ENCODE results near the gene SUSD3.

Gene SUSD3

DNA sequence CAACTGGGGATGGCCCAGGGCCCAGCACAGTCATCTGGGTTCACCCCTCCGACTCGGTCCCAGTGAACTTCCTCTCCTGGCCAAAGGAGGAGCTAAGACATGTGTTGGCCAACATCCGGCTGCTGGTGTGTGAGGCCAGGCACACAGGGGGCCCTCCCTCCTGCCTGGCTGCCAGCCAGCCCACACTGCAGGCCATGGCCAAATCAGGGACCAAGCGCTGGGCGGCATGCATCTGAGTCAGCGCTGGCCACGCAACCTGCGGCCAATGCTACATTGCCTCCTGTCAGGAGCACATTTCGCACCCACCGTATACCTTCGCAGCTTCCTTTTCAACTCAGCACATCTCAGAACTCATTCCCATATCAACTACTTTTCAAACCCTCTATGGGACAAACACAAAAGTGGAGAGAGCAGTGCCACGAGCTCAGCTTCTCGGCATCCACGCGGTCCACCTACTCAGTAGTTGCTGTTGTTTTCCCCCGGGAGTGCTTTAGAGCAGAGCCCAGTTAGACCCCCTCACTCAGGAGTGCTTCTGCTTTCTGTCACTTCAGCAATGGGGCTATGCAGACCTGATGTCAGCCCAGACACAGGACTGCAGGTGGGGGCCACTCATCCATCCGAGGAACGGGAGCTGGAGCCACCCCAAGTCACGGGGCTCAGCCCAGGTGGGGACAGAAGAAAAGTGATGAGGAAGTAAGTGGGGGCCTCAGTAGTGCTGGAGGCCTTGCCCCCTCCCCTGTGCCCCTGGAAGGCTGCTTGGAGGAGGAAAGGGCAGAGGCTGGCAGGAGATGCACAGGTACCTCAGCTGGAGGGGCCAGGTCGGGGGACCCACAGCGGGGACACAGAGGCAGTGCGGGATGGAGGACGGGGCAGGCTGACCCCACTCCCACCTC lies 61.7 kb downstream of the SUSD3 start:
- peak; percentile 42 for TF ChIP-seq CTCF (IDR thresholded peaks at IDR 0.05; ENCODE audit: low read depth, low read length)
- H3K4me3 ChIP-seq (ENCODE audit: low read depth, low read length): no peak overlapping the region

GRCh38 chr9:93120846-93121315 lies 62.4 kb downstream of the SUSD3 start:
- no peak for TF ChIP-seq CTCF (IDR thresholded peaks at IDR 0.05; ENCODE audit: low read depth, low read length)
- H3K4me3 ChIP-seq (ENCODE audit: low read depth, low read length): no peak overlapping the region

- no peak overlapping the region for H3K4me3 ChIP-seq (ENCODE audit: low read depth, low read length)
- TF ChIP-seq CTCF (IDR thresholded peaks at IDR 0.05; ENCODE audit: low read depth, low read length): no peak
These were observed 63.1 kb downstream of the SUSD3 start for GRCh38 chr9:93121316-93122241.

GRCh38 chr9:93122721-93123221 lies 64.3 kb downstream of the SUSD3 start:
- no peak overlapping the region for H3K4me3 ChIP-seq (ENCODE audit: low read depth, low read length)
- no peak for TF ChIP-seq CTCF (IDR thresholded peaks at IDR 0.05; ENCODE audit: low read depth, low read length)

DNA sequence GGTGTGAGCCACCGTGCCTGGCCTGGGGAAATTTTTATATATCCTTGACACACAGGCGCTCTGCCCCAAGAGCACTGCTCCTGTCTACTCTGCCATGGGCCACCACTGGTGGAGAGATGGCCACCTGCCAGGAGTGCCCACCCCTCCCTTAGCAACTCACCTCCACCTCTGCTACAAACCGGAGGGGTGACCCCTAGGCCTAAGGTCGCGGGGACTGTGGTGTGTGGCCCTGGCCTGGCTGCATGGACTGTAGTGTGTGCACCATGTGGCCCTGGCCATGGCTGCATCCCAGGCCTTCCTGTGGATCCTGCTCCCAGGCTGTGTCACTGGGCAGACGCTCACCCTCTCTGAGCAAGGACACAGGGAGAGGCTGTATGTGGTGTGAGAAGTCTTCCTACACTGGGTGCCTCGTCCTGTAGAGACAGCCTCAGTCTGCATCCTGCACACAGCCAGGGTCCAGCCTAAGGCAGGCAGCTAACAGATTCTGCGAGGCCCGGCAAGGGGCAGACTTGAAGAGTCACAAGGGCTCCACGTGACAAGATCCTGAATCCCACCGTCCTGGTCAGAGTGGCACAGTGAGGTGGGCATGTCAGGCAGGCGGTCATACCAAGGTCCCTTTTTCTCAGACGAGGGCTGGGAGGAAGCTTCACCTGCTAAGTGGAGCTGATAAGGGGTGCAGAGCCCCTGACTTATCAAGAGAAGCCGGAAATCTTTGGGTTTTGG lies 65.2 kb downstream of the SUSD3 start:
- no peak for TF ChIP-seq CTCF (IDR thresholded peaks at IDR 0.05; ENCODE audit: low read depth, low read length)
- no peak overlapping the region for H3K4me3 ChIP-seq (ENCODE audit: low read depth, low read length)

DNA sequence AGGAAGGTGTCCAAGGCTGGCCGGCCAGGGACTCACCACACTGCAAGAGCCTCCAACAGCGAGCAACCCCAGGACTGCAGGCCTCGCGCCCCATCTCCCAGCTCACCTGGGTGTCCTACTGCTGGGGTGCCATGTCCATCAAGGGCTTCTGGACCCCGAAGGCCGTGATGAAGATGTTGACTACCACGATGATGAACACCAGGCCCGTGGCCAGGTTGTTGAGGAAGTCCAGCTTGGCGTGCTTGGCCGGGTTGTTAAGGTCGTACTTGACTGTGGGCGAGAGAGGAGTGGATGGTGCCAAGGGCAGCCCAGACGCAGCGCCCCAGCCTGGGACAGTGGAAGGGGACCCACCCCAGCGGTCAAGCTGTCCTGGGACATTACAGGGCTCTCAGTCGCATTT lies 66.3 kb downstream of the SUSD3 start:
- no peak for TF ChIP-seq CTCF (IDR thresholded peaks at IDR 0.05; ENCODE audit: low read depth, low read length)
- no peak overlapping the region for H3K4me3 ChIP-seq (ENCODE audit: low read depth, low read length)
